Measurements from ENCODE around the gene NOD2.

GRCh38 chr16:50724306-50724705 is 30.9 kb downstream of the NOD2 start:
- no peak for TF ChIP-seq POLR2A (IDR thresholded peaks at IDR 0.05)
- TF ChIP-seq CTCF (IDR thresholded peaks at IDR 0.05): no peak
- TF ChIP-seq POLR2AphosphoS5 (IDR thresholded peaks at IDR 0.05): no peak

Measured in transverse colon (tissue), 4 donors.